Epithelial cell of esophagus (primary cell): Measurements from ENCODE around the gene DNASE1L2.
"Not testable (repeated sequence)": the region's sequence is repeated elsewhere in the genome, so short reads cannot be mapped to it uniquely, and the experiment has no call there.

Experiments used
- DNase-seq: peaks from one replicate; pipeline ENCODE4 v3.0.0; 2010; ENCODE audit warnings: low read depth
- H3K4me3 ChIP-seq: 2 replicates; pipeline ENCODE4 v1.5.1; 2011; ENCODE audit warnings: mild to moderate bottlenecking, low read length, control low read depth
- TF ChIP-seq, protein P1 (sequence below): IDR thresholded peaks from 2 replicates; pipeline ENCODE4 v1.5.1; 2011; ENCODE audit warnings: low read depth, mild to moderate bottlenecking, low read length, control low read depth, inconsistent platforms; ENCODE audit not compliant: insufficient read depth; ENCODE audit errors: missing control alignments

The DNASE1L2 gene

DNA sequence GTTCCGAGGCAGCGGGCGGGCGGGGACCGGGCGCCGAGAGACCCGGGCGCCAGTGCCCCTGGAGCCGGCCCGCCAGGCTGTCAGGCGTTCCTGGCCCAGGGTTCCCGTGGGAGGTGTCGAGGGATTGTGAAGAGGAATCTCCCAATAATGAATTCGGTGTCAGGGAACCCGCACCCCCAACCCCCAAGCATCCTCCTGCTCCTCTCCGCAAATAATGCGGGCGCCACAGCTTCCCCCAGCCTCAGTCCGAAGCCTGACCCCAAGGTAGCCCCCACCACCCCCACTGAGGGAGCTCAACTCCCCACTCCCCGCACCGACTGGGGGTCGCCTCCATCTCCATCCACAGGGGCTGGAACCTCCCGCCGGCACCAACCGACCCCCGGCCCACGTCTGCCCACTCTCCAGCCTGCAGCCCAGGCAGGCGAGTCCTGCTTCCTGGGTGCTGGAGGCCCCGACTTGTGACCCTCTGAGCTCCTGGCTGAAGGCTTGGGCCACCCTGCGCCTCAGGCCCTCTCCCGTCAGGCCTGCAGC lies 39.2 kb upstream of the DNASE1L2 start:
- TF ChIP-seq, protein P1, sequence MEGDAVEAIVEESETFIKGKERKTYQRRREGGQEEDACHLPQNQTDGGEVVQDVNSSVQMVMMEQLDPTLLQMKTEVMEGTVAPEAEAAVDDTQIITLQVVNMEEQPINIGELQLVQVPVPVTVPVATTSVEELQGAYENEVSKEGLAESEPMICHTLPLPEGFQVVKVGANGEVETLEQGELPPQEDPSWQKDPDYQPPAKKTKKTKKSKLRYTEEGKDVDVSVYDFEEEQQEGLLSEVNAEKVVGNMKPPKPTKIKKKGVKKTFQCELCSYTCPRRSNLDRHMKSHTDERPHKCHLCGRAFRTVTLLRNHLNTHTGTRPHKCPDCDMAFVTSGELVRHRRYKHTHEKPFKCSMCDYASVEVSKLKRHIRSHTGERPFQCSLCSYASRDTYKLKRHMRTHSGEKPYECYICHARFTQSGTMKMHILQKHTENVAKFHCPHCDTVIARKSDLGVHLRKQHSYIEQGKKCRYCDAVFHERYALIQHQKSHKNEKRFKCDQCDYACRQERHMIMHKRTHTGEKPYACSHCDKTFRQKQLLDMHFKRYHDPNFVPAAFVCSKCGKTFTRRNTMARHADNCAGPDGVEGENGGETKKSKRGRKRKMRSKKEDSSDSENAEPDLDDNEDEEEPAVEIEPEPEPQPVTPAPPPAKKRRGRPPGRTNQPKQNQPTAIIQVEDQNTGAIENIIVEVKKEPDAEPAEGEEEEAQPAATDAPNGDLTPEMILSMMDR, result no peak
- no peak overlapping the region for H3K4me3 ChIP-seq
- DNase-seq, result no peak

DNA sequence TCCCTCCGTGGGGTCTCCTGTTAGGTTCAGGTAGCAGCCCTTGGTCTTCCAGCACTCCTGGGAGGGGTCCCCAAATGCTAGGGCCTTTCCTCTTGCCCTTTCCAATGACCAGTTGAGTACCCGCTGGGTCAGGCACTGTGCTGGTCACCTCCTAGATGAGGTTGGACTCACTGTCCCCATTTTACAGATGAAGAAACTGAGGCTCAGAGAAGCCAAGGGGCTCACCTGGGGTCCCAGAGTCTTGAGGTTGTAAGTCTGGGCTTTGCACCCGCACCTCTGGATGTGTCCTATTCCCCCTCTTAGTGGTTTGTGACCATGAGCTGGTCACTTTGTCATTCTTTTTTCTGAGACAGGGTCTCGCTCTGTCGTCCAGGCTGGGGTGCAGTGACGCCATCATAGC lies 38.5 kb upstream of the DNASE1L2 start:
- no peak overlapping the region for H3K4me3 ChIP-seq
- no peak for DNase-seq
- TF ChIP-seq, protein P1, result no peak

DNA sequence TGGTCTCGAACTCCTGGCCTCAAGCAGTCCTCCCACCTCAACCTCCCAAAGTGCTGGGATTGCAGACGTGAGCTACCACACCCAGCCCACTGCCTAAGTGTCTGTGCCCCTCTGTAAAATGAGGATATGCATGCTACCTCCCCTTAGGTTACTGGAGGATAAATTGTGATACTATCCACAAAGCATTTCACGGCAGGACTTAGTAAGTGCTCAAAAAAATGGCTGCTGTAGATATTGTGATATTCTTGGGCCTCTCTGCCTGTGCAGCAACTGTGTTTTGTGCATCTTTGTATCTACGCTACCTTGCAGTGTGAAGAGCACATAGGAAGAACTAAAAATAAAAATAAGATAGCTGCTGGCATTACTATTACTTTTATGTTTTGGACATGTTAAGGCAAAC lies 38.0 kb upstream of the DNASE1L2 start:
- DNase-seq, result no peak
- TF ChIP-seq, protein P1, result no peak
- no peak overlapping the region for H3K4me3 ChIP-seq

DNA sequence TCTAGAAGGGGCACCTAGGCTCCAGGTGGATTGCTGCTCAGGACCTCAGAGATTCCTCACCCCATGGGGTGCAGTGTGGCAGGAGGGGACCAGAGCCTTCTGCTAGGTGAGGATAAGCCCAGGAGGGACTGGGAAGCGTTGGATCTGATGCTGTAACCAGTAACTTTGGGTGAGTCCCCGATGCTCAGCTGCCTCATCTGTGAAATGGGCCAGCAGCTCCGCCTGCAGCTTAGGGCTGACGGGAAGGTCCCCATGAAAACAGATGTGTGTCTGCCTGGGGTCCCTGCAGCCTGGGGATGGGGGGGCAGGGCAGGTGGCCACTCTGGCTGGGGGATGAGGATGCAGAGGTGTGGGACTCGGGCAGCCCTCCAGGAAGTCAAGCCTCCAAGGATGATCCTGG lies 37.1 kb upstream of the DNASE1L2 start:
- TF ChIP-seq, protein P1, result no peak
- no peak for DNase-seq
- no peak overlapping the region for H3K4me3 ChIP-seq

DNA sequence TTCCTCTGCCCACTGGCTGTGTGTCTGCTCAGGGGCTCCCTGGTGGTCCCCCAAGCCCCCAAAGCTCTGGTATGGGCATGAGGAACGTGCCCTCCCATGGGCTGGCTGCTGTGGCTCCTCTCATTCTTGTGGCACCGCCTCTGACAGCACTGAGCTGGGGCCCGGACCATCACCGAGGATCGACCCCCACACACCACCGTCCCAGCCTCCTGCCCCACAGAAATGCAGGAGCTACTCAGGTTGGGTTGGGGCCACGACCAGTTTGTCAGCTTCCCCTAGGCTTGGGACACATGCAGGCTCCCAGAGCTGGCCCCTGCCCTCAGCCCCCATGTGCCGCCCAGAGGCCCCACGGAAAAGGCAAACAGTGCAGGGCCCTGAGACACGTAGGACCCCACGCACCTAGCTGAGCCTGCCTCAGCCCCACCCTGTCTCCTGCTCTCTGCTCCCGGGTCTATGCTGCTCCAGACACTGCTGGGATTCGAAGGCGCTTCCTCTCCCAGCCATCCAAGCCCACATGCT lies 36.6 kb upstream of the DNASE1L2 start:
- H3K4me3 ChIP-seq, result no peak overlapping the region
- no peak for DNase-seq
- TF ChIP-seq, protein P1, result no peak

DNA sequence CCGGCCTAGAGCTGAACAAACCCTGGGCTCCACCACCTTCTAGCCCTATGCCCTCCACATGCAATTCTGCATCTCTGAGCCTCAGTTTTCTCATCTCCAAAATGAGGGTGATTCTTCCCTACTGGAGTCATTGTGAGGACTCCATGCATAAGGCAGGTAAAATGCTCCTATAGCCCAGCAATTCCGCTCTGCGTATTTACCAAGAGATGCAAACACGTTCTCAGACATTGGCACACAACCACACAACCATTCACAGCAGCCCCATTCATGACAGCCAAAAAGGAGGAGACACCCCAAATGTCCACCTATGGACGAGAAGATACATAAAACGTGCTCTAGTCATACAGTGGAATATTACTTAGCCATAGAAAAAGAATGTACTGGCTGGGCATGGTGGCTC lies 35.9 kb upstream of the DNASE1L2 start:
- H3K4me3 ChIP-seq, result no peak overlapping the region
- TF ChIP-seq, protein P1, result no peak
- DNase-seq, result no peak

DNA sequence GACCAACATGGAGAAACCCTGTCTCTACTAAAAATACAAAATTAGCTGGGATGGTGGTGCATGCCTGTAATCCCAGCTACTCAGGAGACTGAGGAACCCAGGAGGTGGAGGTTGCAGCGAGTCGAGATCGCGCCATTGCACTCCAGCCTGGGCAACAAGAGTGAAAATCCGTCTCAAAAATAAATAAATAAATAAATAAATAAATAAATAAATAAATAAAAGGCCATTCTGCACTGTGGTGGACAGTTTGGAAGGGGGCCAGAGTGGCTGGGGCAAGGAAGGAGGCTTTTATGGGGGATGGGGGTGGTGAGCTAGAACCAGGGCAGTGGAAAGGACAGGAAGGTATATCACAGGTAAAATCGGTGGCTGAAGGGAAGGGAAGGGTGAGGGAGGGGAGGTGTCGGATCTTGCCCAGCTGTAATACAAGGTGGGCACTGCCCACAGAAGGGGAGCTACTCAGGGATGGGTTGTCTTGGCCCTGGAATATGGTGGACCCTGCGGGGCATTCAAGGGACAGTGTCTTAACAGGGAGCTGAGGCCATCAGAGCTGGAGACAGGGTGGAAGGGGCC lies 33.0 kb upstream of the DNASE1L2 start:
- not testable (repeated sequence) for H3K4me3 ChIP-seq, DNase-seq
